Activated CD4-positive, CD25-positive, alpha-beta regulatory T cell treated with anti-CD3 and anti-CD28 coated beads, Interleukin-2, amount 50 U/mL, for 72 hours (primary cell): ENCODE results near the gene AP3B2.
A peak's percentile ranks its signal among the peaks of the same experiment; 100 is the strongest.

Experiments
- DNase-seq: peaks from one replicate; pipeline ENCODE4 v3.0.0; 2021

Gene AP3B2

GRCh38 chr15:82689147-82689546 lies 20.5 kb downstream of the AP3B2 start:
- DNase-seq = no peak

- DNase-seq = no peak
Observed at GRCh38 chr15:82688691-82689090, 21.0 kb downstream of the AP3B2 start.

GRCh38 chr15:82681371-82681770 lies 28.3 kb downstream of the AP3B2 start:
- no peak for DNase-seq

GRCh38 chr15:82680200-82681102 lies 29.2 kb downstream of the AP3B2 start:
- peak; percentile 72 for DNase-seq

GRCh38 chr15:82679626-82680199 lies 30.0 kb downstream of the AP3B2 start:
- DNase-seq = no peak

GRCh38 chr15:82677720-82678323 lies 31.9 kb downstream of the AP3B2 start:
- DNase-seq = no peak

GRCh38 chr15:82674873-82675272 lies 34.8 kb downstream of the AP3B2 start:
- no peak for DNase-seq

GRCh38 chr15:82670699-82671098 lies 39.0 kb downstream of the AP3B2 start:
- DNase-seq = no peak

- DNase-seq = no peak
Observed at GRCh38 chr15:82666606-82667005, 43.1 kb downstream of the AP3B2 start.

- DNase-seq = no peak
Observed at GRCh38 chr15:82664021-82664420, 45.7 kb downstream of the AP3B2 start.

GRCh38 chr15:82663186-82663600 lies 46.5 kb downstream of the AP3B2 start:
- peak; percentile 34 for DNase-seq

GRCh38 chr15:82662641-82663040 lies 47.0 kb downstream of the AP3B2 start:
- no peak for DNase-seq

GRCh38 chr15:82660378-82660777 lies 49.3 kb downstream of the AP3B2 start:
- no peak for DNase-seq

- no peak for DNase-seq
Observed at GRCh38 chr15:82656641-82657266, 52.9 kb downstream of the AP3B2 start.

GRCh38 chr15:82655606-82656005 lies 54.1 kb downstream of the AP3B2 start:
- DNase-seq = no peak

GRCh38 chr15:82653483-82654168 lies 56.0 kb downstream of the AP3B2 start:
- no peak for DNase-seq

- DNase-seq = no peak
Observed at GRCh38 chr15:82651708-82652107, 58.0 kb downstream of the AP3B2 start.

- DNase-seq = no peak
Observed at GRCh38 chr15:82650046-82650670, 59.5 kb downstream of the AP3B2 start.

- DNase-seq = no peak
Observed at GRCh38 chr15:82649226-82649999, 60.3 kb downstream of the AP3B2 start.

GRCh38 chr15:82648257-82649103 lies 61.2 kb downstream of the AP3B2 start:
- DNase-seq = no peak

- DNase-seq = no peak
Observed at GRCh38 chr15:82647835-82648256, 61.8 kb downstream of the AP3B2 start.
